GM12878 (cell line): ENCODE measurements around the gene CAPRIN2.

Experiments
- NKRF ChIP-seq: fragments of 450-650 bp; conservative IDR thresholded peaks from 2 replicates; pipeline ENCODE4 v1.6.1; 2017; ENCODE audit warnings: mild to moderate bottlenecking, moderate library complexity
- ZZZ3 ChIP-seq: IDR thresholded peaks from 2 replicates; pipeline ENCODE4 v1.6.1; 2011; ENCODE audit warnings: low read depth; ENCODE audit not compliant: control insufficient read depth, insufficient read length

GRCh38 chr12:30746190-30746589 is 8.6 kb downstream of the CAPRIN2 start:
- TF ChIP-seq NKRF (no peak), ZZZ3 (no peak)
